Ishikawa (cell line): ENCODE data around the gene CACYBP.

Experiments used
- CEBPB ChIP-seq: IDR thresholded peaks from 2 replicates; pipeline ENCODE4 v1.6.1; 2012
- CREB1 ChIP-seq: IDR thresholded peaks from 2 replicates; pipeline ENCODE4 v1.6.1; 2012; ENCODE audit warnings: low read depth
- EGR1 ChIP-seq: IDR thresholded peaks from 2 replicates; pipeline ENCODE4 v1.6.1; 2012
- EP300 ChIP-seq: IDR thresholded peaks from 2 replicates; pipeline ENCODE4 v1.6.1; 2012; ENCODE audit warnings: borderline replicate concordance
- FOXM1 ChIP-seq: IDR thresholded peaks from 2 replicates; pipeline ENCODE4 v1.6.1; 2012; ENCODE audit warnings: low read depth, borderline replicate concordance
- NFIC ChIP-seq: IDR thresholded peaks from 2 replicates; pipeline ENCODE4 v1.6.1; 2012
- RAD21 ChIP-seq: IDR thresholded peaks from 2 replicates; pipeline ENCODE4 v1.6.1; 2012; ENCODE audit warnings: low read depth
- REST ChIP-seq: IDR thresholded peaks from 2 replicates; pipeline ENCODE4 v1.6.1; 2012; ENCODE audit warnings: low read depth, mild to moderate bottlenecking
- TAF1 ChIP-seq: IDR thresholded peaks from 2 replicates; pipeline ENCODE4 v1.6.1; 2012; ENCODE audit warnings: low read depth, mild to moderate bottlenecking
- TCF12 ChIP-seq: IDR thresholded peaks from 2 replicates; pipeline ENCODE4 v1.6.1; 2012; ENCODE audit warnings: low read depth
- TEAD4 ChIP-seq: IDR thresholded peaks from 2 replicates; pipeline ENCODE4 v1.6.1; 2012
- USF1 ChIP-seq: IDR thresholded peaks from 2 replicates; pipeline ENCODE4 v1.6.1; 2012
- YY1 ChIP-seq: IDR thresholded peaks from 2 replicates; pipeline ENCODE4 v1.6.1; 2012; ENCODE audit warnings: low read depth
- ZBTB7A ChIP-seq: IDR thresholded peaks from 2 replicates; pipeline ENCODE4 v1.6.1; 2012; ENCODE audit warnings: low read depth
- TF ChIP-seq, protein P1 (sequence below): IDR thresholded peaks from 2 replicates; pipeline ENCODE4 v1.6.1; 2012

CACYBP gene

DNA sequence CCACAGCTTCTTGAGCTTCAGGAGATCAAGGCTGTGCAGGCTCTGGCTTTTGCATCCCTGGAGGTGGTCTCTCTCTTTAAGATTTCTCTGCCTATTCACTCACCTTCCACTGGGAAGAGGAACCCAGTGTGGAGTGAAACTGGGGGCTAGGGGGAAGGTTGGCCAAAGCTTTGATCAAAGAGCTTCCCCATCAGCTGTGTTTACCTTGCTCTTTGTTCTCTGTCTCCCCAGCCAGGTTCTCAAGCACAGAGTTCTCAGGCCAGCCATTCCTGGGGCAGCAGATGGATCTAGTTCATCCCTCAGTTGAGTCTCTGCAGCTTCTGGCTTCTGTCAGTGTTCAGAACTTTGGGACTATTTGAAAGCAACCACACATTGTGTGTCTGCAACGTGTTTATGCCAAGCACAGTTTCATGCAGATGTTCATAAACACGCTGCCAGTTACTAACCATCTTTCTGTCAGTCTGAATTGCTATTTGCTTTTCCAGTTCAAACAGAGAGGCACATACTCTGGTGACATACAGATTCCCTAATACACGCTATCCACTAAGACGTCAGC lies 40.7 kb downstream of the CACYBP start:
- no peak for TF ChIP-seq USF1
- TF ChIP-seq FOXM1, result no peak
- TF ChIP-seq TAF1, result no peak
- no peak for TF ChIP-seq NFIC
- TF ChIP-seq CREB1, result no peak
- TF ChIP-seq EP300, result no peak
- TF ChIP-seq REST, result no peak
- no peak for TF ChIP-seq RAD21
- no peak for TF ChIP-seq TCF12
- TF ChIP-seq ZBTB7A, result no peak
- TF ChIP-seq EGR1, result no peak

DNA sequence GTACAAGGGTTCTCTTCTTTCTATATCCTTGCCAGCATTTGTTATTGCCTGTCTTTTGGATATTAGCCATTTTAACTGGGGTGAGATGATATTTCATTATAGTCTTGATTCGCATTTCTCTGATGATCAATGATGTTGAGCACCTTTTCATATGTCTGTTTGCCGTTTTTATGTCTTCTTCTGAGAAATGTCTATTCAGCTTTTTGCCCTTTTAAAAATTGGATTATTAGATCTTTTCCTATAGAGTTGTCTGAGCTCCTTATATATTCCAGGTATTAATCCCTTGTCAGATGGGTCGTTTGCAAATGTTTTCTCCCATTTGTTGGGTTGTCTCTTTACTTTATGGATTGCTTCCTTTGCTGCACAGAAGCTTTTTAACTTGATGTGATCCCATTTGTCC lies 42.9 kb downstream of the CACYBP start:
- TF ChIP-seq TCF12 (no peak), USF1 (no peak), EP300 (no peak), FOXM1 (no peak), EGR1 (no peak), CEBPB (no peak), CREB1 (no peak), YY1 (no peak), REST (no peak), RAD21 (no peak), TAF1 (no peak), NFIC (no peak), ZBTB7A (no peak), TEAD4 (no peak)
- TF ChIP-seq, protein P1, sequence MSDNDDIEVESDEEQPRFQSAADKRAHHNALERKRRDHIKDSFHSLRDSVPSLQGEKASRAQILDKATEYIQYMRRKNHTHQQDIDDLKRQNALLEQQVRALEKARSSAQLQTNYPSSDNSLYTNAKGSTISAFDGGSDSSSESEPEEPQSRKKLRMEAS, result no peak

GRCh38 chr1:175043824-175044223 lies 44.1 kb downstream of the CACYBP start:
- no peak for TF ChIP-seq USF1
- TF ChIP-seq, protein P1, result no peak
- no peak for TF ChIP-seq NFIC
- TF ChIP-seq ZBTB7A, result no peak
- no peak for TF ChIP-seq EP300
- no peak for TF ChIP-seq EGR1
- TF ChIP-seq REST, result no peak
- TF ChIP-seq FOXM1, result no peak
- no peak for TF ChIP-seq CREB1

GRCh38 chr1:175045097-175045496 lies 45.4 kb downstream of the CACYBP start:
- TF ChIP-seq YY1, result no peak
- no peak for TF ChIP-seq TCF12
- TF ChIP-seq CREB1, result no peak
- TF ChIP-seq FOXM1, result no peak
- TF ChIP-seq TEAD4, result no peak
- no peak for TF ChIP-seq ZBTB7A
- TF ChIP-seq, protein P1, result no peak
